Measurements from ENCODE around the gene STX18. TPM values are rescaled to one million over a fixed set of nuclear protein-coding genes. Genes with fewer than 3 reads are reported as not detected.

The STX18 gene
- total RNA-seq: 12.8 and 15.1 TPM in 2 replicates

DNA sequence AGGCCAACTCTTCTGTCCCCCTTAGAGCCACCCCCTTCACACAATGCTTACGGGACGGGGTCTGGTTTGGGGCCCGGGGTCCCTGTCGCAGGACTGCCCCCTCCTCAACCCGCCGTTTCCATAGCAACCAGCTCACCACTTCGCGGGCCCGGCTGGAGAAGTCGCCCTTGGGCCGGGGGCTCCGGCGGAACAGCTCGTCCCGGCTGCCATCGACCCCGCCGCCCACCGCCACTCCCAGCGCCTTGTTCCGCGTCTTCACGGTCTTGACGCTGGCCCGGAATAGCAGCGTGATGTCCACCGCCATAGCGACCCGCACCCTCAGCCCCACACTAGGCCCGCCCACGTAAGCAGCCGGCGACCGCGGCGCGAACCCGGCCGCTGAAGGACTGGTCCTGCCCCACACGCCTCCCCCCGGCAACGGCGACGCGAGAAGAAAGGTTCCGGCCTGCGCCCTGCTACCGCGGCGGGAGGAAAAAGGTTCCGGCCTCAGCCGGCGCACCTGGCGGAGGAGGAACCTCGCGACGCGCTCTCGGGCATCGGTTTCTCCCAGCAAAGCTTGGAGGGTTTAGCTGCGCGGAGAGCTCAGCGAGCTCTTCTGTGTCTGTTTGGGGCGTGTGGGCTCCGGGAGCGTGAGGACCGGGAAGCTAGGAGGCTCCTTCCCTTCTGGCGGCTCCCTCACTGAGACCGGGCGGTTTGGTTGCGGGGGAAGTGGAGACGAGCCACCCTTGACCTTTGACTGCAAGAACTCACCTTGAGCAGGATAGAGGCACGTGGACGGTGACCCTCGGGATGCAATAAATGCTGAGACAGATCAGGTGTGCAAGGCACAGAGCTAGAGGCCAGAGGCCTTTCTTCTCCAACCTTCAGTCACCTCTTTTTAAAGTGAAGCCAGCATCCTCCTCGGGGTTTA lies at the start of gene STX18:
Gene STX18 (minus strand): TSS at position 388 of the 910 bp plus-strand sequence. CDS start 84 bp downstream, at position 304.

GRCh38 chr4:4386736-4387392 lies 155.0 kb downstream of the STX18 start, which contains the start of gene NSG1:
Gene NSG1, plus strand, starts transcription at chr4:4387102. Its CDS starts 528 bp downstream, at chr4:4387630.

Other genes starting within 250 kb of the STX18 start
- gene NSG1, start 154.9 kb downstream of the STX18 start, total RNA-seq: 2.6 and 23.9 TPM in 2 replicates